IMR-90 (cell line): ENCODE data around the gene USB1. TPM values are rescaled to one million over a fixed set of nuclear protein-coding genes. Genes with fewer than 3 reads are reported as not detected.

Experiments
- ATAC-seq: fragments of 200-7000 bp; cut with Tn5 transposase; 2 replicates; pipeline ENCODE4 v1.9.1; 2020; ENCODE audit warnings: low read depth, mild to moderate bottlenecking, moderate library complexity
- BruUV-seq: library from RNA; stranded (reverse); fragments of 400-500 nt; replicated peaks from 2 replicates; lab custom pipeline; 2021; lab: Mats Ljungman, UMichigan
- CTCF ChIA-PET: fragments of 300-600 bp; formaldehyde crosslinking; extraction: SDS; loops from one replicate; lab custom pipeline; 2021; ENCODE audit warnings: antibody characterized with exemption; lab: Yijun Ruan, JAX
- POLR2A ChIA-PET: fragments of 300-600 bp; sonication (Branson Sonifier 250); formaldehyde crosslinking; loops from one replicate; lab custom pipeline; 2022; ENCODE audit warnings: antibody characterized with exemption; ENCODE audit not compliant: unreplicated experiment; lab: Charles Lee
- DNase-seq: peaks from one replicate; pipeline ENCODE4 v3.0.0; 2013
- H2AFZ ChIP-seq: replicated peaks from 2 replicates; pipeline ENCODE3; 2013; ENCODE audit warnings: low read length, mild to moderate bottlenecking; ENCODE audit not compliant: poor library complexity
- H2AK5ac ChIP-seq: 2 replicates; pipeline ENCODE4 v1.6.1; 2013; ENCODE audit warnings: low read depth, low read length, inconsistent platforms
- H2AK9ac ChIP-seq: replicated peaks from 2 replicates; pipeline ENCODE3; 2013; ENCODE audit warnings: mild to moderate bottlenecking, low read depth, low read length, moderate library complexity; ENCODE audit not compliant: poor library complexity
- H2BK120ac ChIP-seq: 2 replicates; pipeline ENCODE4 v1.6.1; 2013; ENCODE audit warnings: low read depth, low read length, inconsistent platforms
- H2BK15ac ChIP-seq: 3 replicates; pipeline ENCODE4 v1.6.1; 2013; ENCODE audit warnings: low read depth, low read length, inconsistent platforms
- H2BK20ac ChIP-seq: 2 replicates; pipeline ENCODE4 v1.6.1; 2013; ENCODE audit warnings: low read depth, mild to moderate bottlenecking, inconsistent platforms, low read length, moderate library complexity
- H2BK5ac ChIP-seq: 2 replicates; pipeline ENCODE4 v1.6.1; 2013; ENCODE audit warnings: mild to moderate bottlenecking, low read depth, low read length, inconsistent platforms; ENCODE audit not compliant: poor library complexity, severe bottlenecking
- H3K14ac ChIP-seq: replicated peaks from 2 replicates; pipeline ENCODE4 v1.6.1; 2013; ENCODE audit warnings: low read depth, low read length, inconsistent platforms
- H3K18ac ChIP-seq: 2 replicates; pipeline ENCODE4 v1.6.1; 2013; ENCODE audit warnings: low read depth, low read length, control low read depth
- H3K23ac ChIP-seq: 2 replicates; pipeline ENCODE4 v1.6.1; 2013; ENCODE audit warnings: low read depth, low read length, inconsistent platforms
- H3K27ac ChIP-seq: 2 replicates; pipeline ENCODE4 v1.5.1; 2013; ENCODE audit warnings: mild to moderate bottlenecking, control low read depth, low read length; ENCODE audit not compliant: insufficient read depth
- H3K27me3 ChIP-seq: 2 replicates; pipeline ENCODE4 v1.6.1; 2013; ENCODE audit warnings: low read length; ENCODE audit not compliant: control insufficient read depth, insufficient read depth
- H3K36me3 ChIP-seq: 2 replicates; pipeline ENCODE4 v1.6.1; 2013; ENCODE audit warnings: low read length, mixed read lengths; ENCODE audit not compliant: control insufficient read depth, insufficient read depth
- H3K4ac ChIP-seq: 2 replicates; pipeline ENCODE4 v1.6.1; 2013; ENCODE audit warnings: low read depth, low read length, inconsistent platforms
- H3K4me1 ChIP-seq: 2 replicates; pipeline ENCODE4 v1.6.1; 2013; ENCODE audit warnings: low read length, mixed read lengths; ENCODE audit not compliant: control insufficient read depth, insufficient read depth
- H3K4me2 ChIP-seq: 2 replicates; pipeline ENCODE4 v1.6.1; 2013; ENCODE audit warnings: low read depth, mild to moderate bottlenecking, control low read depth, low read length, moderate library complexity
- H3K4me3 ChIP-seq: 2 replicates; pipeline ENCODE4 v1.5.1; 2013; ENCODE audit warnings: low read depth, mild to moderate bottlenecking, control low read depth, low read length, moderate library complexity; ENCODE audit not compliant: insufficient read depth
- H3K56ac ChIP-seq: 2 replicates; pipeline ENCODE4 v1.6.1; 2013; ENCODE audit warnings: low read length, inconsistent platforms; ENCODE audit not compliant: insufficient read depth; ENCODE audit errors: extremely low read depth
- H3K79me1 ChIP-seq, 2 experiments: 2 replicates each; pipeline ENCODE4 v1.6.1; 2013; ENCODE audit warnings: low read length in 2 of 2, inconsistent platforms in 1 of 2, low read depth in 1 of 2
- H3K9ac ChIP-seq: 2 replicates; pipeline ENCODE4 v1.6.1; 2013; ENCODE audit warnings: low read depth, low read length, control low read depth
- H3K9me1 ChIP-seq: 2 replicates; pipeline ENCODE4 v1.6.1; 2013; ENCODE audit warnings: low read length, inconsistent platforms; ENCODE audit not compliant: insufficient read depth
- H3K9me3 ChIP-seq: 2 replicates; pipeline ENCODE4 v1.6.1; 2013; ENCODE audit warnings: low read length; ENCODE audit not compliant: control insufficient read depth, insufficient read depth
- H4K20me1 ChIP-seq: 2 replicates; pipeline ENCODE4 v1.6.1; 2013; ENCODE audit warnings: low read length, inconsistent platforms; ENCODE audit not compliant: insufficient read depth
- H4K5ac ChIP-seq: 2 replicates; pipeline ENCODE4 v1.6.1; 2013; ENCODE audit warnings: mild to moderate bottlenecking, low read depth, low read length, control low read depth
- H4K8ac ChIP-seq, 2 experiments: 2 replicates each; pipeline ENCODE4 v1.6.1; 2013; ENCODE audit warnings: low read depth in 2 of 2, low read length in 2 of 2, control low read depth in 1 of 2, inconsistent platforms in 1 of 2
- H4K91ac ChIP-seq: 2 replicates; pipeline ENCODE4 v1.6.1; 2013; ENCODE audit warnings: low read depth, low read length, inconsistent platforms; ENCODE audit not compliant: insufficient read depth
- CHD1 ChIP-seq: IDR thresholded peaks from 2 replicates; pipeline ENCODE4 v1.6.1; 2012; ENCODE audit warnings: low read depth, low read length, improper control_type of control experiment
- CTCF ChIP-seq: conservative IDR thresholded peaks from 2 replicates; pipeline ENCODE4 v1.5.1; 2012; ENCODE audit warnings: mild to moderate bottlenecking, low read depth, low read length, improper control_type of control experiment
- FOS ChIP-seq: fragments of 150-350 bp; IDR thresholded peaks from 2 replicates; pipeline ENCODE4 v1.6.1; 2016; ENCODE audit warnings: low read depth, low read length
- MAFK ChIP-seq: IDR thresholded peaks from 2 replicates; pipeline ENCODE4 v1.6.1; 2012; ENCODE audit warnings: low read depth, low read length, improper control_type of control experiment
- RAD21 ChIP-seq: IDR thresholded peaks from 2 replicates; pipeline ENCODE4 v1.6.1; 2012; ENCODE audit warnings: low read length, improper control_type of control experiment
- whole genome bisulfite sequencing, 2 experiments: methylation state at CpG; one replicate each; pipeline versions ENCODE4 v1.1.5 to v1.1.7; 2013; ENCODE audit warnings: missing lambda C conversion rate in 2 of 2; ENCODE audit not compliant: insufficient read length in 1 of 2; ENCODE audit errors: extremely low coverage in 2 of 2; 5-methylcytosine and 5-hydroxymethylcytosine counted together
- dilution Hi-C: fragments of 300-500 bp; cut with HindIII; formaldehyde crosslinking; loops from one replicate; pipeline ENCODE4 v1.14.3; 2018; ENCODE audit warnings: low sequenced_read_pairs; ENCODE audit not compliant: unreplicated experiment
- in situ Hi-C: fragments of 300-500 bp; cut with MboI; formaldehyde crosslinking; loops from 3 replicates; pipeline ENCODE4 v1.14.3; 2019; ENCODE audit warnings: low sequenced_read_pairs, inconsistent platforms, mixed read lengths
- intact Hi-C: fragments of 100-400 bp; cut with micrococcal nuclease; formaldehyde crosslinking; loops from 2 replicates; pipeline ENCODE4 v1.10.0; 2022
- polyA plus RNA-seq, 3 experiments: library from polyadenylated mRNA; depleted of rRNA; stranded (reverse); fragments of >200 nt; gene quantifications; 2 replicates each; pipeline ENCODE4 v1.2.3, GENCODE V29; 2012; ENCODE audit warnings: low replicate concordance in 1 of 3
- total RNA-seq: library from RNA; depleted of rRNA; stranded (reverse); fragments of >200 nt; gene quantifications from 2 replicates; pipeline ENCODE4 v1.2.3, GENCODE V29; 2012

USB1 gene
- total and polyA plus RNA-seq, 2 of the 4 experiments (the other 2 are of a cell fraction) = 45.9 to 94.9 TPM

- H2BK120ac ChIP-seq = no peak overlapping the region
- no peaks in the 10 kb centered on the region for H3K79me1 ChIP-seq
- CTCF ChIA-PET = interaction anchor here (1.8 kb wide), 1 partner anchor 92 kb away, joined by 5 read pairs; no protein-coding TSS in a partner anchor
- DNase-seq (no peak), ATAC-seq (no peak)
- H3K56ac ChIP-seq = no peak overlapping the region
- in situ Hi-C loops (no loop called here), dilution Hi-C loops (no loop called here), intact Hi-C loops (no loop called here)
- H3K4ac ChIP-seq = no peak overlapping the region
- no peaks in the 10 kb centered on the region for H3K36me3 ChIP-seq
- no peak overlapping the region for H3K27ac ChIP-seq
- no peak overlapping the region for H4K8ac ChIP-seq
- H4K91ac ChIP-seq = no peak overlapping the region
- peaks cover 44% of the 10 kb centered on the region for H3K27me3 ChIP-seq
- no peak overlapping the region for H2BK15ac ChIP-seq
- H4K5ac ChIP-seq = no peak overlapping the region
- BruUV-seq = no TSS peak
- WGBS, 2 experiments = no CpG with 5 or more reads among the region's 2 CpGs
- no peaks in the 10 kb centered on the region for H3K9me1 ChIP-seq
- no peak overlapping the region for H2AFZ ChIP-seq
- H2AK9ac ChIP-seq = no peak overlapping the region
- no peak overlapping the region for H2BK20ac ChIP-seq
- no peak overlapping the region for H3K14ac ChIP-seq
- H3K23ac ChIP-seq = no peak overlapping the region
- no peaks in the 10 kb centered on the region; the same call in 1 of the 2 replicates for H4K20me1 ChIP-seq
- no peak overlapping the region for H2AK5ac ChIP-seq
- no peak overlapping the region for H3K4me3 ChIP-seq
- POLR2A ChIA-PET = no interaction called here
- no peak overlapping the region for H3K4me2 ChIP-seq
- peaks cover 4% of the 10 kb centered on the region; the same call in 1 of the 2 replicates for H3K4me1 ChIP-seq
- no peak overlapping the region for H2BK5ac ChIP-seq
- TF ChIP-seq CTCF (no peak), FOS (no peak), MAFK (no peak), RAD21 (no peak), CHD1 (no peak)
- no peak overlapping the region for H3K18ac ChIP-seq
- H3K9ac ChIP-seq = no peak overlapping the region
- H3K9me3 ChIP-seq = no peaks in the 10 kb centered on the region
Measured at GRCh38 chr16:58029410-58029809, 28.2 kb downstream of the USB1 start.
